ACHN (cell line): ENCODE results near the gene TIAM1.
"Not testable (repeated sequence)": the region's sequence is repeated elsewhere in the genome, so short reads cannot be mapped to it uniquely, and the experiment has no call there.

ENCODE experiments used
- DNase-seq: peaks from one replicate; pipeline ENCODE4 v3.0.0-alpha.2; 2015
- in situ Hi-C: cut with HindIII; loops from 2 replicates; pipeline ENCODE4 v1.10.0; 2017; ENCODE audit warnings: low sequenced_read_pairs, low pct_ligation_motif_present, low pct_unique_long_range_greater_than_20kb

TIAM1 gene

GRCh38 chr21:31233711-31234110 lies 110.3 kb downstream of the TIAM1 start:
- in situ Hi-C loops = no loop called here
- DNase-seq = no peak

DNA sequence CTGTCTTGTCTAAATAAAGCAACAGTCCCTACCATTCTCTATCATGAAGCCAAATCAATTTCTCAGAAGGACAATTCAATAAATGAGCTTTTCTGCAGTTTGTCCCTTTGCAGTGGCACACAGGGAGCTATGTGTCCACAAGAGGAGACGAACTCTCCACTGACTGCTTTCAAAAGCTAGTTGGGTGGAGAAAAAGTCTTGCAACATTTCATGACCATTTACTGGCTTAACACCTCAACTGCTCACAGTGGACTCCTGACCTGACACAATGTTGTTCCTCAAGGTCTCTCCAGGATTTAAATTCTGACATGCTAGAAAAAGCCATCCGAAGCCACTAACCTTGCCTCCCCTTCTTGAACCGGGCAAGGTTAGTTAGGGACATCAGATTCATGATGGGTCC lies 111.7 kb downstream of the TIAM1 start:
- in situ Hi-C loops = no loop called here
- no peak for DNase-seq

DNA sequence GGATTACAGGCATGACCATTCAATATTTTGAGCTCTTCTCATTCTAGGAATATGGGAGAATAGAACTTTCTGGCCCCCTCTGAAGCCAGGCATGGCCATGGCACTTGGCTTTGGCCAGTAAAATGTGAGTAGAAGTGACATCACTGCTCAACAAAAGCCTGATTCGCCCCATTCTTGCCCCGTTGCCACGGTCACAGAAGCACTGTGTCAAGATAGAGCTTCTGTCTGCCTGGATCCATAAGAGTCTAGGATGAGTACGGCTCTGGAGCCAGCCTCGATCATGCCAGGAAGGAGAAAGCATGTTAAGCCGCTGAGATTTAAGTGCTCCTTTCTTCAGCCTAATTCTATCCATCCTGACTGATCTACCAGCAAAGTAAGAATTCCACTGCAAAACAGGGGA lies 113.1 kb downstream of the TIAM1 start:
- in situ Hi-C loops = no loop called here
- DNase-seq = no peak

DNA sequence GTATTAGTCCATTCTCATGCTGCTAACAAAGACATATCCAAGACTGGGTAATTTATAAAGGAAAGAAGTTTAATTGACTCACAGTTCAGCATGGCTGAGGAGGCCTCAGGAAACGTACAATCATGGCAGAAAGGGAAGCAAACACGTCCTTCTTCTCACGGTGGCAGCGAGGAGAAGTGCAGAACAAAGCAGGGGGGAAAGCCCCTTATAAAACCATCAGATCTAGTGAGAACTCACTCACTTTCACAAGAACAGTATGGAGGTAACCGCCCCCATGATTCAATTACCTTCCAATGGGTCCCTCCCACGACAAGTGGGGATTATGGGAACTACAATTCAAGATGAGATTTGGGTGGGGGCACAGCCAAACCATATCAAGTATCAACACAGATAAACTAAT lies 115.3 kb downstream of the TIAM1 start:
- DNase-seq, in situ Hi-C loops: not testable (repeated sequence)

DNA sequence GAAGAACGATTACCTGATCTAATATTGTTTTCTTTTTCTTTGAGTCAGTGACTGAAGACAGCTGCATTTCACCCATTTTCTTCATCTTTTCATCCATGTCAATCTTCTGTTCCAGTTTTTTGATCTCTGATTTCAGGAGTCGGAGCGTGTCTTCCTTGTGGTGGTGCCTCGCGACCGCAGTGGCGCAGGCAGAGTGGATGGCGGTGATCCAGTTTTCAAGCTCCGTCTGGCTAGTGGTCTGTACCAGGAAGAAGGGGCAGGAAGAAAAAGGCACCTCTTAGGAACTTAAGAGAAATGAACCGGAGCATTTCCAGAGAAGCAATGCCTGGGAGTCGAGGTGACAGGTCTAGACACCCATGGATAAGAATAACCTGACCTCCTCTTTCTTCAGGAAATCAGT lies 118.3 kb downstream of the TIAM1 start:
- in situ Hi-C loops = no loop called here

DNA sequence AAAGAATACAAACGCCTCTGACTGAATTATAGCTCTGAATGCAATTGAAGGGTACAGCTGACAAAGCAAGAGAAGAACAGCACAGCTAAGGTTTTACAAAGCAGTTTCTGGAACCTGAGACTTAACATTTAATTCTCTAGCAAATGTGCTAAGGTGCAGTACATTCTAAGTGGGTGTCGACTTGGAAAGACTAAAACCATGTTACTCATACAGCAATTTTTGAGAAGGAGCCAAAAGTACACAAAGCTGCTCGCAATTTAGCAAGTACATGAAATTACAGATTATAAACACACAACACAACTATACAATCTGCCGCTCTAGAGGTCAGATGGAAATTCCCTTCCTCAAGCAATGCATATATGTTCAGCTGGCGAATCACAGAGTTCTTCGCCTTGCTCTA lies 121.9 kb downstream of the TIAM1 start:
- DNase-seq = no peak
- in situ Hi-C loops = no loop called here

More for the DNA sequence above, 118.3 kb downstream of the TIAM1 start:
- no peak for DNase-seq

- DNase-seq = no peak
- in situ Hi-C loops = no loop called here
Observed at GRCh38 chr21:31221043-31221442, 123.0 kb downstream of the TIAM1 start.

DNA sequence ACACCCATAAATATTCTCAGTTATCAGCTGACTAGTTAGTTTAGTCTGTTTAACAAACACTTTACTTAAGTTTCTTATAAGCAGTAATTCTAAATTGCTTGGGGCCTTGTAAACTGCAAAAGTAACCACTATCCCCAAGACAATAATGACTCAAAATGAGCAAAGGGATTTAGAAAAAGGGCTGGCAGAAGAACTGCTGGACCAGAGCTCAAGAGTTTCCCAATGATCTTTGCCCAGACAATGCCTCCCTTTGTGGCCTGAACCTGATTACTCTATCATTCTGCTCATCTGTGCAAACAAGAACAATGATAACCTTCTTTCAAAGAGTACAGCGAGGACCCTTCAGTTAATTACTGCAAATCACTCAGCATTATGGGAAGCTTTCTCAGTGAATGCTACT lies 123.5 kb downstream of the TIAM1 start:
- in situ Hi-C loops = no loop called here
- DNase-seq = no peak

- DNase-seq = no peak
- in situ Hi-C loops = no loop called here
Observed at GRCh38 chr21:31218830-31219608, 125.0 kb downstream of the TIAM1 start.

DNA sequence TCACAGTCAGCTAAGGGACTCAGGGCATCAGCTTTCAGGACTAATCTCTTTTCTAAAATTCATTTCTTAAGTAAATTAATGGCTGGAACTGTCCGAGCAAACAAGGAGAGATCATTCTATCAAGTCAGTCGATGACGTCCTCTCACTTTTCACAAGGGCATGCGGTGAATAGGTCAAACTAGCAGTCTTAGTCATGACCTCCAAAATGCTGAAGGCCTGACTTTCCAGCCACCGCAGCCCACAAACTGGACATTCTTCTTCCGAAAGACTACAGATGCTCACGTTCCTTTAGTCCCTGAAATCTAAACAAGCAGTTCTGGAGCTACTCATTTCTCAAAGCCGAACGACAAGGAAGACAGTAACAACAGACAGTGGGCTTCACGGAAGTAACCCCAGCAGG lies 127.9 kb downstream of the TIAM1 start:
- no peak for DNase-seq
- in situ Hi-C loops = no loop called here

DNA sequence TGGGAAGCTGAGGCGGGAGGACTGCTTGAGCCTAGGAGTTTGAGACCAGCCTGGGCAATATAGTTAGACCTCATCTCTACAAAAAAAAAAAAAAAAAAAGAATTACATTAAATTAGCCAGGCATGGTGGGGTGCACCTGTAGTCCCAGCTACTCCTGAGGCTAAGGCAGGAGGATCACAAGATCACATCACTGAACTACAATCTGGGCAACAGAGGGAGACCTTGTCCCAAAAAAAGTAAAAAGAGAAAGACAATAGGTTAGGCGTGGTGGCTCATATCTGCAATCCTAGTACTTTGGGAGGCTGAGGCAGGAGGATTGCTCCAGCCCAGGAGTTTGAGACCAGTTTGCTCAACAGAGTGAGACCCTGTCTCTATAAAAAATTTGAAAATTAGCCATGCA lies 130.3 kb downstream of the TIAM1 start:
- in situ Hi-C loops = no loop called here
- DNase-seq = peak; percentile 15

GRCh38 chr21:31211836-31212235 lies 132.2 kb downstream of the TIAM1 start:
- in situ Hi-C loops = no loop called here
- no peak for DNase-seq

DNA sequence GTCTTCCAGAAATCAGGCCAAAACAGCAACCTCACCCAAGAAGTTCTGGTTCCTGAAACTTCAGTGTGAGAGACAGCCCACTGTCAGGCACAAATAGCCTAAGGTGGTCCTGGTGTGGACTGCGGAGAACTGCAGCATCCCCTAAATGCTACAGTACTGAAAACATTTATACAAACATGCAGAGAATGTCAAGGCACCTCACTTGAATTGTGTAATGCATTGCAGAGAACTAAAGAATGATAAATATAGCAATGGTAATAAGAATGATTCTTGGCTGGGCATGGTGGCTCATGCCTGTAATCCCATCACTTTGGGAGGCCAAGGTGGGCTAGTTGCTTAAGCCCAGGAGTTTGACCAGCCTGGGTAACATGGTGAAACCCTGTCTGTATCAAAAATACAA lies 138.6 kb downstream of the TIAM1 start:
- in situ Hi-C loops = no loop called here
- DNase-seq = no peak

DNA sequence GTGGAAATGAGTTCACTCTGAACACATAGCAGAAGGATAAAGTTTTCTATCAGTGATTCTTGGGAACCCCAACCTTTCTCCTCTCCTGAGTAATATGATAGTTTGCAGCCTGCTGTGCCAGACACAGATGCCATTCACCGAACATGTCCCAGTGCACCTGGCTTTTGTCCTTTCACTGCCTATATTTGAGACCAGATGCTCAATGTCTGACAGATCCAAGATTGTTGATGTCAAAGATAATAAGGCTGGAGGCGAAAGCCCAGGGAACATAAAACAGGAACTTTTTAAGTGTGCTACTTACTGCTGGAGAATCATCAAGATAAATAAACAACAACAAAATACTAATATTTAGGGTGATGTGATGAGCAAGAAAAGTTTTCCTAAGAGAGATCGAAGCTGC lies 139.3 kb downstream of the TIAM1 start:
- no peak for DNase-seq
- in situ Hi-C loops = no loop called here

GRCh38 chr21:31203431-31204054 lies 140.5 kb downstream of the TIAM1 start:
- in situ Hi-C loops = no loop called here
- no peak for DNase-seq

- in situ Hi-C loops = no loop called here
- DNase-seq = no peak
Observed at GRCh38 chr21:31201548-31201947, 142.5 kb downstream of the TIAM1 start.

DNA sequence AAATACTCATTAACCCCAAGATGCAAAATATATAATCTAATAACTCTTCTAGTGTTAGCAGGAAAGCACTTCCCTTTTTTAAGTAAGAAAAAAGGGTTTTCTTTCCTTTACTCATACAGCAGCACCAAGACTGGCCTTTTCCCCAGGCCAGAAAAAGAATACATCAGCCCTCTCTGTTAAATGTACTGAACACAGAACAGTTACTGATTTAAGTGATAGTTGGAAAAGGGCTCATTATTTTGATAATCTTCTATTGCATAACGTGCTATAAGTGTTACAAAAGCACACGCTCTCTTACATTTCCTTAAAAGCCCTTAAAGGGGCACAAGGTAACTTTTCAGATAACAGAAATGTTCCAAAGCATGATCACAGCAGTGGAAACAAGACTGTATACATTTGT lies 142.9 kb downstream of the TIAM1 start:
- no peak for DNase-seq
- in situ Hi-C loops = no loop called here

GRCh38 chr21:31198575-31198974 lies 145.5 kb downstream of the TIAM1 start:
- peak; percentile 63 for DNase-seq
- in situ Hi-C loops = no loop called here

DNA sequence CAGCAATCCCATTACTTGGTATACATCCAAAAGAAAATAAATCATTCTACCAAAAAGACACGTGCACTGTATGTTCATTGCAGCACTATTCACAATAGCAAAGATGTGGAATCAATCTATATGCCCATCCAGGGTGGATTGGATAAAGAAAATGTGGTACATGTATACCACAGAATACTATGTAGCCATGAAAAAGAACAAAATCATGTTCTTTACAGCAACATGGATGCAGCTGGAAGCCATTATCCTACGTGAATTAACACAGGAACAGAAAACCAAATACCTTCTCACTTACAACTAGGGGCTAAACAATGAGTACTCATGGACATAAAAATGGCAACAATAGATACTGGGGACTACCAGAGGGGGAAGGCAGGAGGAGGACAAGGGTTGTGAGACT lies 147.3 kb downstream of the TIAM1 start:
- no peak for DNase-seq
- in situ Hi-C loops = no loop called here

- DNase-seq = no peak
- in situ Hi-C loops = no loop called here
Observed at GRCh38 chr21:31195334-31196015, 148.6 kb downstream of the TIAM1 start.
